Upper lobe of left lung (tissue), 4 donors: ENCODE measurements around the gene ATP13A2.

Experiments used
- EP300 ChIP-seq, 4 donors: sonication (generic); formaldehyde crosslinking; IDR thresholded peaks; one replicate each; pipeline ENCODE4 v1.5.1; 2017; ENCODE audit warnings: antibody characterized with exemption in 4 of 4, control low read depth in 2 of 4
- POLR2AphosphoS5 ChIP-seq, 2 donors: sonication (generic); formaldehyde crosslinking; IDR thresholded peaks; one replicate each; pipeline ENCODE4 v1.5.1; 2017; ENCODE audit warnings: antibody characterized with exemption in 2 of 2
- TF ChIP-seq, protein P1 (sequence below), 6 experiments: fragments of 450-650 bp in 4 of 6; fragments of 200-600 bp in 2 of 6; sonication (generic) in 2 of 6; IDR thresholded peaks; one replicate each; pipeline ENCODE4 v1.5.1; 2016 to 2019; ENCODE audit warnings: antibody characterized with exemption in 6 of 6

DNA sequence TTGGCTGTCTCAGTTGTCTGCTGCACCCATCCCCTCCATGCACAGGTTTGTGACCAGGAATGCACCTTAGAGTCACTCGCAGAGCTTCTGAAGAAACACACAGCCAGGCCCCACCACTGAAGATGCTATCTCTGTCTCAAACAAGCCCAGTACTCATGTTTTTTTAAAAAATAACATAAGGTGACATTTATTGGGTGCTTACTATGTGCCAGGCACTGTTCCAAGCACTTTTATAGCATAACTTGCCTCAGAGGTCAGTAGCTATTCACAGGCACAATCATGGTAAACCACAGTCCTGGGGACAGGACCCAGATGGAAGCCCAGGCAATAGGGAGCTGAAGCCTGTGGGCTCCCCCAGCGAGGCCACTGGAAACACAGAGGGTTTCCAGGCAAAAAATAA lies 8.8 kb upstream of the ATP13A2 start:
- TF ChIP-seq EP300 (IDR thresholded peaks at IDR 0.05) (no peak), POLR2AphosphoS5 (IDR thresholded peaks at IDR 0.05) (no peak)
- TF ChIP-seq, protein P1, sequence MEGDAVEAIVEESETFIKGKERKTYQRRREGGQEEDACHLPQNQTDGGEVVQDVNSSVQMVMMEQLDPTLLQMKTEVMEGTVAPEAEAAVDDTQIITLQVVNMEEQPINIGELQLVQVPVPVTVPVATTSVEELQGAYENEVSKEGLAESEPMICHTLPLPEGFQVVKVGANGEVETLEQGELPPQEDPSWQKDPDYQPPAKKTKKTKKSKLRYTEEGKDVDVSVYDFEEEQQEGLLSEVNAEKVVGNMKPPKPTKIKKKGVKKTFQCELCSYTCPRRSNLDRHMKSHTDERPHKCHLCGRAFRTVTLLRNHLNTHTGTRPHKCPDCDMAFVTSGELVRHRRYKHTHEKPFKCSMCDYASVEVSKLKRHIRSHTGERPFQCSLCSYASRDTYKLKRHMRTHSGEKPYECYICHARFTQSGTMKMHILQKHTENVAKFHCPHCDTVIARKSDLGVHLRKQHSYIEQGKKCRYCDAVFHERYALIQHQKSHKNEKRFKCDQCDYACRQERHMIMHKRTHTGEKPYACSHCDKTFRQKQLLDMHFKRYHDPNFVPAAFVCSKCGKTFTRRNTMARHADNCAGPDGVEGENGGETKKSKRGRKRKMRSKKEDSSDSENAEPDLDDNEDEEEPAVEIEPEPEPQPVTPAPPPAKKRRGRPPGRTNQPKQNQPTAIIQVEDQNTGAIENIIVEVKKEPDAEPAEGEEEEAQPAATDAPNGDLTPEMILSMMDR (IDR thresholded peaks at IDR 0.05), result no peak
